ENCODE measurements around the gene TTC33. TPM values are rescaled to one million over a fixed set of nuclear protein-coding genes. Genes with fewer than 3 reads are reported as not detected.

Gene TTC33
- total RNA-seq, 3 donors from 2014 or later (not counting 1 experiment from before 2014, with no cell fraction given) = 7.3 to 11.4 (median 10.0) TPM

GRCh38 chr5:40682154-40683017, 73.4 kb downstream of the TTC33 start:
- TF ChIP-seq CTCF (IDR thresholded peaks at IDR 0.05) = no peak
- peak overlapping the region; percentile 99 for H3K4me3 Mint-ChIP-seq
- H3K27ac Mint-ChIP-seq = peak overlapping the region; percentile 91 to 95
- H3K36me3 ChIP-seq (ENCODE audit: control insufficient read depth, insufficient read depth, low read length) = peaks cover 19% of the 10 kb centered on the region
- peaks cover 16% of the 10 kb centered on the region for H3K4me1 ChIP-seq (ENCODE audit: control insufficient read depth, insufficient read depth, low read length)
- peaks cover 86 to 93% of the 10 kb centered on the region in 2 donors for H3K4me1 Mint-ChIP-seq
- DNase-seq (peak in 1 of 2 donors; percentile 36), ATAC-seq (peak in 1 of 3 donors; percentile 2)
- H3K27ac ChIP-seq (ENCODE audit: low read length) = peak overlapping the region; percentile 88
- intact Hi-C loops (cut with micrococcal nuclease) = loop anchor here (5.0 to 10.0 kb wide), 3 partner anchors 152 to 295 kb away; partner anchors contain the start of gene RPL37
- peak overlapping the region; percentile 73 for H3K4me3 ChIP-seq (ENCODE audit: low read length)
- H3K9me3 Mint-ChIP-seq = no peaks in the 10 kb centered on the region
- H3K36me3 Mint-ChIP-seq = peaks cover 14% of the 10 kb centered on the region
- 4% methylated on average over 10 of the region's 16 CpGs for WGBS (ENCODE audit: insufficient coverage)
- H3K27me3 ChIP-seq (ENCODE audit: control insufficient read depth, insufficient read depth, low read length) = no peaks in the 10 kb centered on the region
- H3K27me3 Mint-ChIP-seq (ENCODE audit: low read depth in 2 of 2) = no peaks in the 10 kb centered on the region
- no peaks in the 10 kb centered on the region for H3K9me3 ChIP-seq (ENCODE audit: control insufficient read depth, insufficient read depth, low read length)

- H3K4me1 ChIP-seq (ENCODE audit: control insufficient read depth, insufficient read depth, low read length) = peaks cover 13% of the 10 kb centered on the region
- H3K36me3 ChIP-seq (ENCODE audit: control insufficient read depth, insufficient read depth, low read length) = peaks cover 17% of the 10 kb centered on the region
- peak overlapping the region; percentile 88 for H3K27ac ChIP-seq (ENCODE audit: low read length)
- peak; percentile 37 to 61 for DNase-seq
- peaks cover 89 to 93% of the 10 kb centered on the region in 2 donors for H3K4me1 Mint-ChIP-seq
- no peaks in the 10 kb centered on the region for H3K9me3 ChIP-seq (ENCODE audit: control insufficient read depth, insufficient read depth, low read length)
- H3K9me3 Mint-ChIP-seq = no peaks in the 10 kb centered on the region
- no peak for TF ChIP-seq CTCF (IDR thresholded peaks at IDR 0.05)
- H3K27me3 ChIP-seq (ENCODE audit: control insufficient read depth, insufficient read depth, low read length) = no peaks in the 10 kb centered on the region
- WGBS (ENCODE audit: insufficient coverage) = under 1% methylated on average over 67 of the region's 67 CpGs
- peak overlapping the region; percentile 99 for H3K4me3 Mint-ChIP-seq
- peak; percentile 2 to 5 (median 3) for ATAC-seq
- H3K27ac Mint-ChIP-seq = peak overlapping the region; percentile 91 to 95
- intact Hi-C loops (cut with micrococcal nuclease) = loop anchor here (2.0 to 10.0 kb wide), 4 partner anchors 153 to 321 kb away; partner anchors contain the start of gene RPL37
- H3K36me3 Mint-ChIP-seq = peaks cover 13% of the 10 kb centered on the region
- peak overlapping the region; percentile 73 for H3K4me3 ChIP-seq (ENCODE audit: low read length)
- H3K27me3 Mint-ChIP-seq (ENCODE audit: low read depth in 2 of 2) = no peaks in the 10 kb centered on the region
These were observed 74.2 kb downstream of the TTC33 start for GRCh38 chr5:40681363-40682153.

GRCh38 chr5:40680741-40681362, 74.9 kb downstream of the TTC33 start:
- DNase-seq = peak; percentile 52 to 77
- peak; percentile 16 for TF ChIP-seq CTCF (IDR thresholded peaks at IDR 0.05)
- Mint-ChIP-seq H3K27me3 (ENCODE audit: low read depth in 2 of 2) (no peaks in the 10 kb centered on the region), H3K9me3 (no peaks in the 10 kb centered on the region), H3K36me3 (peaks cover 13% of the 10 kb centered on the region), H3K27ac (peak overlapping the region; percentile 91 to 95), H3K4me3 (peak overlapping the region; percentile 99), H3K4me1 (peaks cover 89 to 93% of the 10 kb centered on the region in 2 donors)
- H3K36me3 ChIP-seq (ENCODE audit: control insufficient read depth, insufficient read depth, low read length) = peaks cover 10% of the 10 kb centered on the region
- H3K27ac ChIP-seq (ENCODE audit: low read length) = peak overlapping the region; percentile 88
- WGBS (ENCODE audit: insufficient coverage) = under 1% methylated on average over 37 of the region's 37 CpGs
- ATAC-seq = peak; percentile 22 to 24 (median 22)
- intact Hi-C loops (cut with micrococcal nuclease) = loop anchor here (1.0 to 10.0 kb wide), 5 partner anchors 7 to 320 kb away; partner anchors contain the start of gene RPL37
- H3K9me3 ChIP-seq (ENCODE audit: control insufficient read depth, insufficient read depth, low read length) = no peaks in the 10 kb centered on the region
- H3K4me1 ChIP-seq (ENCODE audit: control insufficient read depth, insufficient read depth, low read length) = peaks cover 17% of the 10 kb centered on the region
- H3K27me3 ChIP-seq (ENCODE audit: control insufficient read depth, insufficient read depth, low read length) = no peaks in the 10 kb centered on the region
- peak overlapping the region; percentile 73 for H3K4me3 ChIP-seq (ENCODE audit: low read length)
